SK-N-SH (cell line): ENCODE measurements around the gene EPOP. TPM values are rescaled to one million over a fixed set of nuclear protein-coding genes. Genes with fewer than 3 reads are reported as not detected.

Source experiments
- CTCF ChIA-PET: fragments of 300-600, 350-600 bp; formaldehyde crosslinking; extraction: SDS; loops from one replicate; lab custom pipeline; 2021; lab: Yijun Ruan, JAX
- POLR2A ChIA-PET: fragments of 350-600 bp; sonication (Branson Sonifier 250); formaldehyde crosslinking; extraction: SDS; loops from one replicate; lab custom pipeline; 2020; ENCODE audit warnings: antibody characterized with exemption, inconsistent platforms; lab: Yijun Ruan, JAX
- DNase-seq: peaks from one replicate; pipeline ENCODE4 v3.0.0; 2012
- H2AFZ ChIP-seq: fragments of 200-600 bp; sonication (generic); 2 replicates; pipeline ENCODE4 v1.8.1; 2016; ENCODE audit warnings: antibody characterized with exemption, mild to moderate bottlenecking, low read depth
- H3F3A ChIP-seq: fragments of 200-600 bp; sonication (generic); replicated peaks from 2 replicates; pipeline ENCODE3; 2016; ENCODE audit warnings: antibody characterized with exemption, mild to moderate bottlenecking; ENCODE audit not compliant: insufficient read depth
- H3K27ac ChIP-seq, 2 experiments: fragments of 200-500 bp in 1 of 2; fragments of 200-600 bp in 1 of 2; sonication (Bioruptor generic) in 1 of 2; sonication (generic), shearing (Covaris generic) in 1 of 2; 2 replicates each; pipeline versions ENCODE4 v1.5.1 to v1.6.1; 2014 to 2016; ENCODE audit warnings: low read depth in 2 of 2, inconsistent platforms in 1 of 2, low read length in 1 of 2, mild to moderate bottlenecking in 1 of 2, mixed read lengths in 1 of 2
- H3K27me3 ChIP-seq: fragments of 200-600 bp; sonication (generic), shearing (Covaris generic); 2 replicates; pipeline ENCODE4 v1.6.1; 2016; ENCODE audit warnings: mixed run types; ENCODE audit not compliant: insufficient read depth
- H3K36me3 ChIP-seq, 2 experiments: fragments of 200-500 bp in 1 of 2; fragments of 200-600 bp in 1 of 2; sonication (Bioruptor generic) in 1 of 2; sonication (generic) in 1 of 2; replicated peaks in 1 of 2; 2 replicates each; pipeline versions ENCODE3 to v1.5.1; 2014 to 2016; ENCODE audit warnings: low read length in 1 of 2, mild to moderate bottlenecking in 1 of 2; ENCODE audit not compliant: insufficient read depth in 2 of 2, control insufficient read depth in 1 of 2
- H3K4me1 ChIP-seq, 2 experiments: fragments of 200-500 bp in 1 of 2; fragments of 200-600 bp in 1 of 2; sonication (Bioruptor generic) in 1 of 2; sonication (generic), shearing (Covaris generic) in 1 of 2; 2 replicates each; pipeline versions ENCODE4 v1.5.1 to v1.6.1; 2014 to 2016; ENCODE audit warnings: low read depth in 1 of 2, low read length in 1 of 2, mixed run types in 1 of 2; ENCODE audit not compliant: insufficient read depth in 2 of 2, control insufficient read depth in 1 of 2
- H3K4me2 ChIP-seq: fragments of 200-600 bp; sonication (generic), shearing (Covaris generic); 2 replicates; pipeline ENCODE4 v1.6.1; 2017; ENCODE audit warnings: mixed run types
- H3K4me3 ChIP-seq, 2 experiments: fragments of 200-500 bp in 1 of 2; fragments of 200-600 bp in 1 of 2; sonication (Bioruptor generic) in 1 of 2; sonication (generic), shearing (Covaris generic) in 1 of 2; 2 replicates each; pipeline versions ENCODE4 v1.5.1 to v1.8.1; 2014 to 2016; ENCODE audit warnings: low read depth in 2 of 2, inconsistent platforms in 1 of 2, low read length in 1 of 2, mild to moderate bottlenecking in 1 of 2, mixed read lengths in 1 of 2, moderate library complexity in 1 of 2
- H3K79me2 ChIP-seq: fragments of 200-600 bp; sonication (generic); 2 replicates; pipeline ENCODE4 v1.8.1; 2017; ENCODE audit warnings: mild to moderate bottlenecking; ENCODE audit not compliant: insufficient read depth
- H3K9ac ChIP-seq: fragments of 200-600 bp; sonication (generic); 2 replicates; pipeline ENCODE4 v1.6.1; 2017; ENCODE audit warnings: mixed run types
- H3K9me2 ChIP-seq: fragments of 200-600 bp; sonication (generic); 2 replicates; pipeline ENCODE4 v1.6.1; 2017; ENCODE audit warnings: mixed run types
- H3K9me3 ChIP-seq: fragments of 200-600 bp; sonication (generic); 2 replicates; pipeline ENCODE4 v1.6.1; 2017; ENCODE audit warnings: mixed run types, mild to moderate bottlenecking, moderate library complexity
- H4K20me1 ChIP-seq: fragments of 200-600 bp; sonication (generic); 2 replicates; pipeline ENCODE4 v1.6.1; 2017; ENCODE audit warnings: mild to moderate bottlenecking, mixed run types; ENCODE audit not compliant: insufficient read depth
- CHD2 ChIP-seq: fragments of 150-350 bp; IDR thresholded peaks from 2 replicates; pipeline ENCODE4 v1.6.1; 2018; ENCODE audit warnings: low read length; ENCODE audit not compliant: partially characterized antibody
- ELF1 ChIP-seq: IDR thresholded peaks from 2 replicates; pipeline ENCODE4 v1.4.0; 2012
- EP300 ChIP-seq, 2 experiments: IDR thresholded peaks; 2 replicates each; pipeline versions ENCODE4 v1.4.0 to v1.6.1; 2012; ENCODE audit warnings: borderline replicate concordance in 1 of 2, low read depth in 1 of 2, low read length in 1 of 2
- FOXJ3 ChIP-seq: sonication (generic); formaldehyde crosslinking; IDR thresholded peaks from 2 replicates; pipeline ENCODE4 v1.5.1; 2020; ENCODE audit warnings: mild to moderate bottlenecking, missing genetic modification reagents
- FOXM1 ChIP-seq: IDR thresholded peaks from 2 replicates; pipeline ENCODE4 v1.4.0; 2012; ENCODE audit warnings: low read depth, mild to moderate bottlenecking
- GABPA ChIP-seq: IDR thresholded peaks from 2 replicates; pipeline ENCODE4 v1.4.0; 2012; ENCODE audit warnings: low read depth, mild to moderate bottlenecking
- GATA2 ChIP-seq: sonication (generic); formaldehyde crosslinking; IDR thresholded peaks from 2 replicates; pipeline ENCODE4 v1.5.0; 2020; ENCODE audit warnings: mild to moderate bottlenecking, missing genetic modification reagents
- MEF2A ChIP-seq: IDR thresholded peaks from 2 replicates; pipeline ENCODE4 v1.4.0; 2012; ENCODE audit warnings: low read depth, borderline replicate concordance
- MXI1 ChIP-seq: IDR thresholded peaks from 2 replicates; pipeline ENCODE4 v1.6.1; 2012; ENCODE audit warnings: mild to moderate bottlenecking, low read depth, low read length, improper control_type of control experiment
- NRF1 ChIP-seq: IDR thresholded peaks from 2 replicates; pipeline ENCODE4 v1.6.1; 2012; ENCODE audit warnings: low read depth, mild to moderate bottlenecking, low read length
- POLR2AphosphoS5 ChIP-seq: IDR thresholded peaks from 2 replicates; pipeline ENCODE4 v1.6.1; 2012; ENCODE audit warnings: low read depth, low read length
- RCOR1 ChIP-seq: fragments of 150-350 bp; IDR thresholded peaks from 2 replicates; pipeline ENCODE4 v1.6.1; 2017; ENCODE audit warnings: antibody characterized with exemption, low read length
- RXRA ChIP-seq: IDR thresholded peaks from 2 replicates; pipeline ENCODE4 v1.4.0; 2012; ENCODE audit warnings: low read depth, mild to moderate bottlenecking, borderline replicate concordance
- SIN3A ChIP-seq: IDR thresholded peaks from 2 replicates; pipeline ENCODE4 v1.6.1; 2012; ENCODE audit warnings: low read depth, mild to moderate bottlenecking, low read length, moderate library complexity, borderline replicate concordance
- SMC3 ChIP-seq: IDR thresholded peaks from 2 replicates; pipeline ENCODE4 v1.6.1; 2012; ENCODE audit warnings: low read depth, low read length, improper control_type of control experiment
- TEAD4 ChIP-seq: IDR thresholded peaks from 2 replicates; pipeline ENCODE4 v1.4.0; 2012; ENCODE audit warnings: mild to moderate bottlenecking, borderline replicate concordance; ENCODE audit not compliant: insufficient read depth
- WGBS: methylation state at CpG from one replicate; pipeline ENCODE4 v1.1.6; 2017; ENCODE audit warnings: low lambda C conversion rate; 5-methylcytosine and 5-hydroxymethylcytosine counted together
- polyA plus RNA-seq, 3 experiments: library from polyadenylated mRNA; depleted of rRNA; stranded (reverse); fragments of >200 nt; gene quantifications; 2 replicates each; pipeline ENCODE4 v1.2.3, GENCODE V29; 2012
- TF ChIP-seq, protein P1 (sequence below): IDR thresholded peaks from 2 replicates; pipeline ENCODE4; 2012
- TF ChIP-seq, protein P2 (sequence below): IDR thresholded peaks from 2 replicates; pipeline ENCODE4 v1.4.0; 2012; ENCODE audit warnings: low read depth, borderline replicate concordance
- TF ChIP-seq, protein P3 (sequence below): IDR thresholded peaks from 2 replicates; pipeline ENCODE4 v1.4.0; 2012; ENCODE audit warnings: low read depth
- TF ChIP-seq, protein P4 (sequence below): IDR thresholded peaks from 2 replicates; pipeline ENCODE4 v1.6.1; 2012; ENCODE audit warnings: mild to moderate bottlenecking, low read depth, low read length, moderate library complexity

EPOP gene
- polyA plus RNA-seq, 1 of the 3 experiments (the other 2 are of a cell fraction) = 3.1 TPM

DNA sequence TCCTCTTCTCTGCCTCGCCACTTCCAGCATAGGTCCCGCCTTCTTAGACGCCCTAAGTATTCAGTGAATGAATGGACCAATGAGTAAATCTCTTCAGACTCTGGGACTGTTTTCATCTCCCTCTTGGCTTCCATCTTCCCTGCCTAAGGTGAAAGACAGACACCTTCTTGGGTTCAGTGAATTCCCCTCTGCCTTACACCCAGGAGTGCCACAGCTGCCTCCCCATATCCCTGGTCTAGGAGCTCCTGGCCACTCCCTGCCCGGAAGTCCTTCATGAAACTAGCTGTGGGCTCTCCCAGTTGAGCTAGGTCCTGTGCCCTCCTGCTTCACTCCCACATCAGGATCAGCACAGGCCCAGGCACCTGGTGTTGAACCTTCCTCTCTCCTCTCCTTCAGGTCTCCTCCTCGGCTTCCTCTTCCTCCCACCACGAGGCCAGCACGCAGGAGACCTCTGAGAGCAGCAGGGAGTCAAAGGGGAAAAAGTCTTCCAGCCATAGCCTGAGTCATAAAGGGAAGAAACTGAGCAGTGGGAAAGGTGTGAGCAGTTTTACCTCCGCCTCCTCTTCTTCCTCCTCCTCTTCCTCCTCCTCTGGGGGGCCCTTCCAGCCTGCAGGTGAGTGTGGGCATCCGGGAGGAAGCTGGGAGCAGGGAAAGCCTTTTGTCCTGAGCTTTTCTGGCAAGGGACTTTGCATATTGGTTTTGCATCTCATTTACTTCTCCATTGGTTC is 40.6 kb upstream of the EPOP start:
- no peak for DNase-seq
- Histone ChIP-seq H3K27ac (no peak overlapping the region), H3K4me3 (no peak overlapping the region), H3K4me2 (no peak overlapping the region), H3K9me3 (no peaks in the 10 kb centered on the region), H3K27me3 (no peaks in the 10 kb centered on the region), H3F3A (peaks cover 6% of the 10 kb centered on the region), H3K4me1 (peaks cover 0 to 2% of the 10 kb centered on the region in 2 experiments; a peak in 1 of 4 replicates), H3K9ac (no peak overlapping the region), H3K9me2 (no peaks in the 10 kb centered on the region), H2AFZ (no peak overlapping the region), H4K20me1 (no peaks in the 10 kb centered on the region), H3K79me2 (no peaks in the 10 kb centered on the region), H3K36me3 (peaks cover 23 to 84% of the 10 kb centered on the region in 2 experiments)
- 92% methylated on average over 8 of the region's 9 CpGs for WGBS
- ChIA-PET POLR2A (interaction anchor here (0.9 to 2.1 kb wide), 4 partner anchors 9 to 21 kb away, joined by 3 to 11 read pairs (median 7); no protein-coding TSS in a partner anchor), CTCF (interaction anchor here (0.7 to 2.8 kb wide), 4 partner anchors 8 to 1702 kb away, joined by 3 to 9 read pairs (median 4); partner anchors contain the start of gene CISD3)
- TF ChIP-seq MEF2A (no peak), POLR2AphosphoS5 (0 out of 2 replicates have a peak, but pooled peaks have one; percentile 4)

DNA sequence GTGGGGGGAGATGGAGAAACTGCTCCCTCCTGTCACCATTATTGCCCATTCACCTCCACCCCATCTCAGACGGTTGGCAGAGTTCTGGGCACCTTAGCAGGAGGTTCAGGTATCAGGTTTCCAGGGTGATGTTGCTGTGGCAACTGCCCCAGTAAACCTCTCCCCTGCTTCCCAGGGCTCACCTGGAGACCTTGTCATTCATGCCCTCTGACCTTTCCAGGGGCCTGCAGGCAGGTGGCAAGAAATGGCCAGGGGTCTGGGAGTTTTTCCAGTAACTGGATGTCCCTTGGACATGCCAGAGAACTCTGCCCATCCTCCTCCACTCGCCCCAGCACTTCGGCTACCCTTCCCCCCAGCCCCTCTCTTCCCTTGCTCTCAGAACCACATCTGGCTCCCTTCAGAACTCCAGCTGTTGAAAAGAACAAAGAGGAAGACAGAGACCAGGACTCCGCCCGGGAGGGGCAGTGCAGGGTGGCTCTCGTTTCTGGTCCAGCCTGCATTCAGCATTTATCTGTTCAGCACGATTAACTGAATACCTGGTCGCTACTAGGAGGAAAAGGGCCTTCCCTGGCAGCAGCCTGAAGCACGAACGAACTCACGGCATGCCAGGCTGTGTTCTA is 38.8 kb upstream of the EPOP start:
- no peaks in the 10 kb centered on the region for H3K9me3 ChIP-seq
- POLR2A ChIA-PET = no interaction called here
- peaks cover 21 to 82% of the 10 kb centered on the region in 2 experiments for H3K36me3 ChIP-seq
- H3K4me2 ChIP-seq = no peak overlapping the region
- peaks cover 0 to 5% of the 10 kb centered on the region in 2 experiments; a peak in 1 of 4 replicates for H3K4me1 ChIP-seq
- DNase-seq = no peak
- H2AFZ ChIP-seq = no peak overlapping the region
- no peak overlapping the region for H3K27ac ChIP-seq
- 86% methylated on average over 11 of the region's 11 CpGs for WGBS
- H3F3A ChIP-seq = peaks cover 1% of the 10 kb centered on the region
- no peaks in the 10 kb centered on the region for H3K9me2 ChIP-seq
- H3K9ac ChIP-seq = no peak overlapping the region
- CTCF ChIA-PET = interaction anchor here (1.0 to 1.6 kb wide), 2 partner anchors 9 to 22 kb away, joined by 3 to 6 read pairs; no protein-coding TSS in a partner anchor
- H3K79me2 ChIP-seq = peaks cover 6% of the 10 kb centered on the region; the same call in 1 of the 2 replicates
- no peak overlapping the region for H3K4me3 ChIP-seq
- no peaks in the 10 kb centered on the region for H4K20me1 ChIP-seq
- no peaks in the 10 kb centered on the region for H3K27me3 ChIP-seq
- TF ChIP-seq NRF1 (no peak), FOXM1 (no peak), RCOR1 (no peak), MXI1 (no peak), GATA2 (CRISPR knock-in tag) (no peak), RXRA (no peak), CHD2 (no peak), GABPA (no peak), SIN3A (no peak), EP300 (IDR thresholded peaks at IDR 0.05; ENCODE audit: borderline replicate concordance in 1 of 2, low read depth in 1 of 2, low read length in 1 of 2) (no peak), SMC3 (no peak), ELF1 (no peak), TEAD4 (no peak), FOXJ3 (no peak)
- TF ChIP-seq, protein P1, sequence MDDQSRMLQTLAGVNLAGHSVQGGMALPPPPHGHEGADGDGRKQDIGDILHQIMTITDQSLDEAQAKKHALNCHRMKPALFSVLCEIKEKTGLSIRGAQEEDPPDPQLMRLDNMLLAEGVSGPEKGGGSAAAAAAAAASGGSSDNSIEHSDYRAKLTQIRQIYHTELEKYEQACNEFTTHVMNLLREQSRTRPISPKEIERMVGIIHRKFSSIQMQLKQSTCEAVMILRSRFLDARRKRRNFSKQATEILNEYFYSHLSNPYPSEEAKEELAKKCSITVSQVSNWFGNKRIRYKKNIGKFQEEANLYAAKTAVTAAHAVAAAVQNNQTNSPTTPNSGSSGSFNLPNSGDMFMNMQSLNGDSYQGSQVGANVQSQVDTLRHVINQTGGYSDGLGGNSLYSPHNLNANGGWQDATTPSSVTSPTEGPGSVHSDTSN = no peak
- TF ChIP-seq, protein P2, sequence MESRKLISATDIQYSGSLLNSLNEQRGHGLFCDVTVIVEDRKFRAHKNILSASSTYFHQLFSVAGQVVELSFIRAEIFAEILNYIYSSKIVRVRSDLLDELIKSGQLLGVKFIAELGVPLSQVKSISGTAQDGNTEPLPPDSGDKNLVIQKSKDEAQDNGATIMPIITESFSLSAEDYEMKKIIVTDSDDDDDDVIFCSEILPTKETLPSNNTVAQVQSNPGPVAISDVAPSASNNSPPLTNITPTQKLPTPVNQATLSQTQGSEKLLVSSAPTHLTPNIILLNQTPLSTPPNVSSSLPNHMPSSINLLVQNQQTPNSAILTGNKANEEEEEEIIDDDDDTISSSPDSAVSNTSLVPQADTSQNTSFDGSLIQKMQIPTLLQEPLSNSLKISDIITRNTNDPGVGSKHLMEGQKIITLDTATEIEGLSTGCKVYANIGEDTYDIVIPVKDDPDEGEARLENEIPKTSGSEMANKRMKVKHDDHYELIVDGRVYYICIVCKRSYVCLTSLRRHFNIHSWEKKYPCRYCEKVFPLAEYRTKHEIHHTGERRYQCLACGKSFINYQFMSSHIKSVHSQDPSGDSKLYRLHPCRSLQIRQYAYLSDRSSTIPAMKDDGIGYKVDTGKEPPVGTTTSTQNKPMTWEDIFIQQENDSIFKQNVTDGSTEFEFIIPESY = no peak
- TF ChIP-seq, protein P3, sequence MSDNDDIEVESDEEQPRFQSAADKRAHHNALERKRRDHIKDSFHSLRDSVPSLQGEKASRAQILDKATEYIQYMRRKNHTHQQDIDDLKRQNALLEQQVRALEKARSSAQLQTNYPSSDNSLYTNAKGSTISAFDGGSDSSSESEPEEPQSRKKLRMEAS = no peak
- TF ChIP-seq, protein P4, sequence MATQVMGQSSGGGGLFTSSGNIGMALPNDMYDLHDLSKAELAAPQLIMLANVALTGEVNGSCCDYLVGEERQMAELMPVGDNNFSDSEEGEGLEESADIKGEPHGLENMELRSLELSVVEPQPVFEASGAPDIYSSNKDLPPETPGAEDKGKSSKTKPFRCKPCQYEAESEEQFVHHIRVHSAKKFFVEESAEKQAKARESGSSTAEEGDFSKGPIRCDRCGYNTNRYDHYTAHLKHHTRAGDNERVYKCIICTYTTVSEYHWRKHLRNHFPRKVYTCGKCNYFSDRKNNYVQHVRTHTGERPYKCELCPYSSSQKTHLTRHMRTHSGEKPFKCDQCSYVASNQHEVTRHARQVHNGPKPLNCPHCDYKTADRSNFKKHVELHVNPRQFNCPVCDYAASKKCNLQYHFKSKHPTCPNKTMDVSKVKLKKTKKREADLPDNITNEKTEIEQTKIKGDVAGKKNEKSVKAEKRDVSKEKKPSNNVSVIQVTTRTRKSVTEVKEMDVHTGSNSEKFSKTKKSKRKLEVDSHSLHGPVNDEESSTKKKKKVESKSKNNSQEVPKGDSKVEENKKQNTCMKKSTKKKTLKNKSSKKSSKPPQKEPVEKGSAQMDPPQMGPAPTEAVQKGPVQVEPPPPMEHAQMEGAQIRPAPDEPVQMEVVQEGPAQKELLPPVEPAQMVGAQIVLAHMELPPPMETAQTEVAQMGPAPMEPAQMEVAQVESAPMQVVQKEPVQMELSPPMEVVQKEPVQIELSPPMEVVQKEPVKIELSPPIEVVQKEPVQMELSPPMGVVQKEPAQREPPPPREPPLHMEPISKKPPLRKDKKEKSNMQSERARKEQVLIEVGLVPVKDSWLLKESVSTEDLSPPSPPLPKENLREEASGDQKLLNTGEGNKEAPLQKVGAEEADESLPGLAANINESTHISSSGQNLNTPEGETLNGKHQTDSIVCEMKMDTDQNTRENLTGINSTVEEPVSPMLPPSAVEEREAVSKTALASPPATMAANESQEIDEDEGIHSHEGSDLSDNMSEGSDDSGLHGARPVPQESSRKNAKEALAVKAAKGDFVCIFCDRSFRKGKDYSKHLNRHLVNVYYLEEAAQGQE = no peak
